Activated T-cell treated with anti-CD3 and anti-CD28 coated beads for 24 hours (primary cell): ENCODE measurements around the gene SHOX.
"Not testable (repeated sequence)": the region's sequence is repeated elsewhere in the genome, so short reads cannot be mapped to it uniquely, and the experiment has no call there.

Source experiments
- DNase-seq: peaks from one replicate; pipeline ENCODE4 v3.0.0-alpha.2; 2020; ENCODE audit warnings: low read depth

SHOX gene

GRCh38 chrX:637660-638481 is 7.3 kb downstream of the SHOX start:
- no peak for DNase-seq

DNA sequence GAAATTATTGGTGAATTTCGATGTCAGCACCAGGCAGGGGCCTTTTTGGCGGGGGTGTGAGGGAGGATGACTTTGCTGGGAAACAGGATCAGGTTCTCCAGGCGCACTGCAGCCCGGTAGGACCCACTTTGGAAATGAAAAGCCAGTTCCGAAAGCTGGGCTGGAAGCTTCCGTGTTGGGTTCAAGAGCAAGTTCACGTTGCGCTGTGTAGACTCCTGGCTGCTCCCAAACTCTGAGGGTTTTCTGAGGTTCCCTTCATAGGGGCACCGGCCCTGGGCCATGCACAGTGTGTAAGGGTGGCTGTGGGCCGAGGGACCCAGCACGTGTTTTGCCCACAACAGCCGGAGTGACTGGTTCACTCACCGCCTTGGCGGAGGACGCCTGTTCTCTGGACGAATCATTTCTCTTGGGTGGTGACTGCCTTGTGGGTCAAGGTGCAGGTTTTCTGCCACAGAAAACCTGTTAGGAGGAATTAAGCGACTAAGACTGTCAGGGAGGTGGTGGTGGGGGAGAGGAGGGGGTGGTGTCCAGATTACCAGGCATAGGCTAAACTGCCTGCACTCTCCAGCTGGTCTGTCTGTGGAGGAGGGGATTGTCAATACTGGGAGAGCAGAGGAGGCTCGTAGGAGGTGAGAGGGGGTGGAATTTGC is 8.0 kb downstream of the SHOX start:
- DNase-seq, result no peak

GRCh38 chrX:639151-639550 is 8.6 kb downstream of the SHOX start:
- no peak for DNase-seq

DNA sequence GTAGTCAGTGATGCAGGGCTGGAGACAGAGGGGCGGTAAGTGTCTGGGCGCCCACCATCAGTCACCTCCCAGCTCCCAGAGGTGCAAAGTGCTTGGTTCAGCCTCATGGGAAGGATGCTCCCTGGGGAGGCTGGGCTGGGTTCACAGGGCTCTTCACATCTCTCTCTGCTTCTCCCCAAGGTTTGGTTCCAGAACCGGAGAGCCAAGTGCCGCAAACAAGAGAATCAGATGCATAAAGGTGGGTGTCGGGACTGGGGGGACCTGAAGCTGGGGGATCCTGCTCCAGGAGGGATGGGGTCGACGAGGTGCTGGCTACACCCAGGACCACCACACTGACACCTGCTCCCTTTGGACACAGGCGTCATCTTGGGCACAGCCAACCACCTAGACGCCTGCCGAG is 10.1 kb downstream of the SHOX start:
- no peak for DNase-seq

GRCh38 chrX:641671-642435 is 11.3 kb downstream of the SHOX start:
- DNase-seq, result no peak

- DNase-seq, result no peak
Measured at GRCh38 chrX:642436-643240, 12.0 kb downstream of the SHOX start.

DNA sequence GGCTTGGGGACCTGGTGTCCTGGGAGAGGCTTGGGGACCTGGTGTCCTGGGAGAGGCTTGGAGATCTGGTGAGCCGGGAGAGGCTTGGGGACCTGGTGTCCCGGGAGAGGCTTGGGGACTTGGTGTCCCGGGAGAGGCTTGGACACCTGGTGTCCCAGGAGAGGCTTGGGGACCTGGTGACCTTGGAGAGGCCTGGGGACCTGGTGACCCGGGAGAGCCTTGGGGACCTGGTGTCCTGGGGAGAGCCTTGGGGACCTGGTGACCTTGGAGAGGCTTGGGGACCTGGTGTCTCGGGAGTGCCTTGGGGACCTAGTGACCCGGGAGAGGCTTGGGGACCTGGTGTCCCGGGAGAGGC is 12.6 kb downstream of the SHOX start:
- no peak for DNase-seq

- DNase-seq, result no peak
Measured at GRCh38 chrX:643911-644303, 13.3 kb downstream of the SHOX start.

- no peak for DNase-seq
Measured at GRCh38 chrX:644304-645281, 14.0 kb downstream of the SHOX start.

DNA sequence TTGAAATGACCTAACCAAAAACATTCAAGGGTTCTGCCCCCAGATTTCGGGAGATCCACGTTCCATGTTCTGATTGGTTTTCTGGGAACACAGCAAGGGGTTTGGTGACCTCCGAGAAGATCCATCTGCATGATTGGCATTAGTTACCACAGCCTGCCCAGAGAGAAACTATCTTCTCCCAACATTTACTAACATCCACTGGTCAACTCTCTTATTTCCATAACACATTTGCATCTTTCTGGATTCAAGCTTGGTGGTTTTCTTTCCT is 15.6 kb downstream of the SHOX start:
- no peak for DNase-seq

DNA sequence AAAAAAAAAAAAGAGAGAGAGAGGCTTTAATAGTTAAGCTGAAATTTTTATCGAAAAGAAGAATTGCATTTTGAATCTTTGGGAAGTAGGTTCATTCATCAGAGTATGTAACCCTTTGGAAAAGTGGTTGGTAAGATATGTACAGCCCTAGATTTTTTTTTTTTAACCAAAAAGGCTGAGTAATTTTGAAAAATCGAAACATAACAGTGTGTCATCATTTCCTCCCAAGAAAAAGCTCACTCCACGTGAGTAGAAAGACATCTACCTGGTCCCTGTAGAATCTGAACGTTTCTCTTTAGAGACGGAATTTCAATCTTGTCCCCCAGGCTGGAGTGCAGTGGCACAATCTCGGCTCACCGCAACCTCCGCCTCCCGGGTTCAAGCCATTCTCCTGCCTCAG is 16.2 kb downstream of the SHOX start:
- no peak for DNase-seq

DNA sequence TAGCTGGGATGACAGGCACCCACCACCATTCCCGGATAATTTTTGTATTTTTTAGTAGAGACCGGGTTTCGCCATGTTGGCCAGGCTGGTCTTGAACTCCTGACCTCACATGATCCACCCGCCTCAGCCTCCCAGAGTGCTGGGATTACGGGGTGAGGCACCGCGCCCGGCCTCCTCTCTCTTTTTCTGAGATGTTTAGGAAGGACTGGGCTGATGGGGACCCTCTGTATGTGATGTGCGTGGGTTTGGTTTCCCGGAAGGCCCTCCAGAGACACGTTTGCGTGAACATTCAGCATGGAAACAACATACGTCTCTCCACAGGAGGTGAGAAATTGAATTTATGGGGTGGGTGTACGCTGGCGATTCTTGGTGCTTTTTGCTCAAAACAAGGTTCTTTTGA is 18.6 kb downstream of the SHOX start:
- no peak for DNase-seq

GRCh38 chrX:650324-650723 is 19.7 kb downstream of the SHOX start:
- no peak for DNase-seq

DNA sequence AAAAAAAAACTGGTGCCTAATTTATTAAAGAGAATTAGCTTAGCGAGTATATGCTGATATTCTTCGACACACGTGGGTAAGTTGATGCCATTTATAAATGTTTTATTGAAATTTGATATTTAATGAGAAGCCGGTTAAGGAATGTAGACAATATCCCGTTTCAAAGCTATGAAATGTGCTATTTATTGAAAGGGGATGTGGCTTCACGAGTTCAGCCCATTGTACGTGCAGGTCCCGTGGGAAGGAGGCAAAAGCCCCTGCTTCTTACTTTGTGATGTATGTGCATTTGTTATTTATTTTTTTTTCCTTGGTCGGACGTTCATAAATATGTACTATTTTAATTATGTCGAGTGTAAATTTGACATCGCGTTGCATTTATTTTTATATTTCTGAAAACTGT is 20.2 kb downstream of the SHOX start:
- no peak for DNase-seq

- not testable (repeated sequence) for DNase-seq
Measured at GRCh38 chrX:651922-652321, 21.3 kb downstream of the SHOX start.

GRCh38 chrX:652341-652741 is 21.8 kb downstream of the SHOX start:
- DNase-seq, result no peak

- no peak for DNase-seq
Measured at GRCh38 chrX:653306-653705, 22.7 kb downstream of the SHOX start.

DNA sequence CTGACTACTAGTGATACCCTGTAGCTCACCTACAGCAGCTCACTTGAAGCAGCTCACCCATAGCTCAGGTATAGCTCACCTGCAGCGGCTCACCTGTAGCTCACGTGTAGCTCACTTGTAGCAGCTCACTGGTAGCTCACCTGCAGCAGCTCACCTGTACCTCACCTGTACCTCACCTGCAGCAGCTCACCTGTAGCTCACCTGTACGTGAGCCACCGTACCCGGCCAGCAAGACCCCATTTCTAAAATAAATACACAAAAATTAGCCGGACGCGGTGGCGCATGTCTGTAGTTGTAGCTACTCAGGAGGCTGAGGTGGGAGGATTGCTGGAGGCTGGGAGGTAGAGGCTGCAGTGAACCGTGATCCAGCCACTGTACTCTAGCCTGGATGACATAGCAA is 30.6 kb downstream of the SHOX start:
- no peak for DNase-seq

GRCh38 chrX:662126-662525 is 31.5 kb downstream of the SHOX start:
- no peak for DNase-seq

DNA sequence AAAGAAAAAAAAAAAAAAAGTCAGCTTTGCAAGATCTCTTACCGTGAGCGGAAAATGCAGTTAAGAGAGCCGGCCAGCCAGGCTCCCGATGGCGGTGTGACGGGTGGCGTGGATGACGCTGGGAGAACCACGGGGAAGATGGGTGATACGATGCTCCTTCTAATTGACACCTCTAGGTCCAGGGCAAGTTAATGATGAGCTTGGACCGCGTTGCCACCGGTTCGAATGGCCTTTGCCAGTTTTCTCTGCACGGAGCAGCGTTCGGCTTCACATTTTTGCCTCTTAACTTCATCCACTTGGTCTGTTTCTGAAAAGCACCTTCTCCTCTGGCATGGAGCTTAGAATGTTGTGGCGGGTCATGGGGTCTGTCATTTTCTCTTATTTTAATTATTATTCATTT is 33.2 kb downstream of the SHOX start:
- DNase-seq, result no peak
